Progenitor cell of endocrine pancreas (in vitro differentiated cells): ENCODE results near the gene FAM114A1. TPM values are rescaled to one million over a fixed set of nuclear protein-coding genes. Genes with fewer than 3 reads are reported as not detected.

Source experiments
- DNase-seq: peaks from one replicate; pipeline ENCODE4 v3.0.0; 2021; ENCODE audit warnings: low spot score; ENCODE audit not compliant: unreplicated experiment
- H3K27ac Mint-ChIP-seq: 2 replicates; pipeline ENCODE4 v1.8.0; 2021; ENCODE audit warnings: mild to moderate bottlenecking, moderate library complexity, mixed read lengths
- H3K27me3 Mint-ChIP-seq: 2 replicates; pipeline ENCODE4 v1.8.0; 2021; ENCODE audit warnings: mixed read lengths
- H3K36me3 Mint-ChIP-seq: 2 replicates; pipeline ENCODE4 v1.8.0; 2022; ENCODE audit warnings: mixed read lengths; ENCODE audit not compliant: insufficient read depth
- H3K4me1 Mint-ChIP-seq: 2 replicates; pipeline ENCODE4 v1.8.0; 2021; ENCODE audit warnings: low read depth, mixed read lengths
- H3K4me3 Mint-ChIP-seq: 2 replicates; pipeline ENCODE4 v1.8.0; 2021; ENCODE audit warnings: low read depth, mild to moderate bottlenecking, moderate library complexity, mixed read lengths
- H3K9me3 Mint-ChIP-seq: 2 replicates; pipeline ENCODE4 v1.8.0; 2021; ENCODE audit warnings: low read depth, mixed read lengths
- total RNA-seq: library from RNA; stranded (reverse); gene quantifications from 2 replicates; pipeline ENCODE4 v1.2.1, GENCODE V29; 2021
- TF ChIP-seq, protein P1 (sequence below): fragments of 200-600 bp; sonication (generic); IDR thresholded peaks from one replicate; pipeline ENCODE4 v1.5.0; 2021; ENCODE audit warnings: antibody characterized with exemption, mild to moderate bottlenecking; ENCODE audit not compliant: unreplicated experiment

The FAM114A1 gene
- total RNA-seq, 1 donor from 2014 or later = 32.6 TPM

DNA sequence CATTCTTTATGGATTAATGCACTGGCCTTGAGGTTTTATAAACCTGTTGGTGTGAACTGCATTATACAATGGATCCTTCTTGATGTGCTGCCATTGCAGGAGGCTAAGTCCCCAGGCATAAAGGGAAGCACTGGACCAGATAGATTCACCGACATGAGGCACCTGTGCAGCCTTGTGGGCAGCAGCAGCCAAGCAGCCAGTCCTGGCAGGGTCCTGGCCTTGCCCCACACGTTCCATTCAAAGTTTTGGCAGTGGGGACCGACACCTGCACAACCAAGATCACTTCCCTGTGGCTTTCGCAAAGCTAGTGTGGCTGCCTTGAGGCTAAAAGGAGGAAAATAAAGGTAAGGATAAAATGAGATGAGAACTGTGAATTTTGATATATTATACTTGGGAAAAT lies 111.5 kb downstream of the FAM114A1 start:
- no peaks in the 10 kb centered on the region for H3K36me3 Mint-ChIP-seq
- no peaks in the 10 kb centered on the region for H3K9me3 Mint-ChIP-seq
- TF ChIP-seq, protein P1, sequence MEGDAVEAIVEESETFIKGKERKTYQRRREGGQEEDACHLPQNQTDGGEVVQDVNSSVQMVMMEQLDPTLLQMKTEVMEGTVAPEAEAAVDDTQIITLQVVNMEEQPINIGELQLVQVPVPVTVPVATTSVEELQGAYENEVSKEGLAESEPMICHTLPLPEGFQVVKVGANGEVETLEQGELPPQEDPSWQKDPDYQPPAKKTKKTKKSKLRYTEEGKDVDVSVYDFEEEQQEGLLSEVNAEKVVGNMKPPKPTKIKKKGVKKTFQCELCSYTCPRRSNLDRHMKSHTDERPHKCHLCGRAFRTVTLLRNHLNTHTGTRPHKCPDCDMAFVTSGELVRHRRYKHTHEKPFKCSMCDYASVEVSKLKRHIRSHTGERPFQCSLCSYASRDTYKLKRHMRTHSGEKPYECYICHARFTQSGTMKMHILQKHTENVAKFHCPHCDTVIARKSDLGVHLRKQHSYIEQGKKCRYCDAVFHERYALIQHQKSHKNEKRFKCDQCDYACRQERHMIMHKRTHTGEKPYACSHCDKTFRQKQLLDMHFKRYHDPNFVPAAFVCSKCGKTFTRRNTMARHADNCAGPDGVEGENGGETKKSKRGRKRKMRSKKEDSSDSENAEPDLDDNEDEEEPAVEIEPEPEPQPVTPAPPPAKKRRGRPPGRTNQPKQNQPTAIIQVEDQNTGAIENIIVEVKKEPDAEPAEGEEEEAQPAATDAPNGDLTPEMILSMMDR = no peak
- H3K27me3 Mint-ChIP-seq = no peaks in the 10 kb centered on the region
- no peaks in the 10 kb centered on the region for H3K4me1 Mint-ChIP-seq
- no peak for DNase-seq
- H3K27ac Mint-ChIP-seq = no peak overlapping the region
- H3K4me3 Mint-ChIP-seq = no peak overlapping the region

DNA sequence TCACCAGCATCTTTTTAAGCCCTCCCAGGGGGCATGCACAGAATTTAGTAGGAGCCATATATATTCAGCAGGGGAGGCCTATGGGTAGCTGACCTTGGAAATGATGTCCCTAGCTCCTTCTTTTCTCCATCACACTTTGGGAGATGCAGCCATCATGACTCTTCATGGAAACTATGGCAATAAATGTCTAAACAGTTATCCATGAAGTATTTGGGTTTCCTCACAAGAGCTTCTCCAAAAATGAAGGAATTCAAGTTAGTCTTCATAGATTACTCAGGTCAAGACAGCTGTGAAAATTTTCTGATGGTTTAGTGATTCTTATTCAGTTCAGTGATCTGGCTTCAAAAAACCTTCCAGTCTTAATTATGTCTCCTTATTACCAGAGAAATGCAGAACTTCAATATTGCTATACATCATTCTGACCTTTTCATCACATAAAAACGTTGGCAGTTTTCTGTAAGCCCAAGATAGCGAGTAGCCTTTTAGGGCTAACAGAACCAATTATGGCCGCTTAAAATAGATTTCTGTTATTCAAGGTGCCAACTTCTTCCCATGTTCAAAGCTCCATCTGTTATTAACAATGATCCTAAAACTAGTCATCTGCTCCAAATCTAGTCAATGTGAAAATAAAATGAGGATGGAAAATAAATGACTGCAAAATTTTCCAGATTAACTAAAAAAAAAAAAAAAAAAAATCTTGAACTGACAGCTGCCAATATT lies 112.1 kb downstream of the FAM114A1 start:
- no peaks in the 10 kb centered on the region for H3K9me3 Mint-ChIP-seq
- no peaks in the 10 kb centered on the region for H3K4me1 Mint-ChIP-seq
- H3K27ac Mint-ChIP-seq = no peak overlapping the region
- H3K27me3 Mint-ChIP-seq = no peaks in the 10 kb centered on the region
- H3K36me3 Mint-ChIP-seq = no peaks in the 10 kb centered on the region
- no peak overlapping the region for H3K4me3 Mint-ChIP-seq
- TF ChIP-seq, protein P1 = no peak
- DNase-seq = no peak

DNA sequence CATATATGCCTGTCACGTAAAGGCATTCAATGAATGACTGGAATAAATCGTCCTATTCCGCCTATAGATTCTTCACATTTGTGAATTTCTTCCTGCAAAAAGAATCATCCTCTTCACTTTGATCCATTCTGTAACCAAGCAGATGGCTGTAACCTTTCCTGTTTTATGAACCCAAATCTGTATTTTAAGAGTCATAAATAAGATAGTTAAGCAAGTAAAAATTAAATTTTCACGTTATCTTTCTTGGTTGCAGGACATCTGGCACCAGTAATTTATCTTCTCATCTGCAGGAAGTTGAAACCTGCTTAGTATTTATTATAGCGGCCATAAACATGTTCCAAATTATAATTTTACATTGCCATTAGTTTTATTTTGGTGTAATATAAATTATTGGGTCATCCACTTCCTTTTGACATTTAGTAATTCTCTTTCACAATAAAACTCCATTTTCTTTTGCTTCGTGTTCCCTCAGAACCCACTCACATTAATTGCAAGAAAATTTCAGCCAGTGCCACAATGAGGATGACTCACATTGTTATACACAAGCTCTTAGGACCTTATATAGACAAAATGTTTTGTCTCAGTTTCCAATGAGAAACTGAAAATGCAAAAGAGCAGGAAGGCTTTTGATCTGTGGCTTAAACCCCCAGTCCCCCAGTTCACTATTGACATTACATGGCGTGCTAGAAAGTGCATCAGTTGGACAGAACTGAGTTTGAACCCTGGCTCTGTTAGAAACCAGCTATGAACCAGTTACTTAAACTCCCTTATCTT lies 113.5 kb downstream of the FAM114A1 start:
- H3K4me1 Mint-ChIP-seq = peaks cover 2% of the 10 kb centered on the region
- TF ChIP-seq, protein P1 = no peak

DNA sequence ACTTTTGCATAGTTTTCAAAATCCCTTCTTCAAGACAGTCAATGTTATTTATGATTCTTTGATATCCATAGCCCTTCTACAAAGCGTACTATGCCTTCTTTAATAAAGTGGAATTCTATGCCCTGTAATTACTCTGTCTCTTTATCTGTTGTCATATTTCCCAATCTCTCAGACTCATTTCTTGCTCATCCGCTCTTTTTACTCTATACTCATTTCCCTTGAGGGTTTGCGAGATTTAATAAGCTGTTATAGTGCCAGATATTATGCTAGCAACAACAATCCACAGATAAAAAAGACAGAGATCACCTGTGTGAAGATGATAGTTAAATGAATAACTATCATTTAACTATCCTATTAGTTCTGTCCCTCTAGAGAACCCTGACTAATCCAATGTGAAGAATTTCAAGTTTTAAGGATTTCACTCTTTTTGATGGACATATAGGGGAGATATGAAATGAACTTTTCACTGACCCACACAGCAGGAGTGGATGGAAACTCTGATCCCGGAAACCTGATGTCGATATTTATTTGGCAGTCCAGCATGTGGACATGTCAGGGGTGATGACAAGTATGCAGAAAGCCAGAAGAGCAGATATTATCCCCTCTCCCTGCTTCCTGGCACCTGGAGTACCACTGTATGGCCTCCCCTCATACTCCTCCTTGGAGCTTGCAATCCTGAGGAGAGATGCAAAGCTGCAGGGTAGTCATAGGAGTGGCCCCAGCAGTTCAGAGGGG lies 114.9 kb downstream of the FAM114A1 start:
- Mint-ChIP-seq H3K27me3 (no peaks in the 10 kb centered on the region), H3K36me3 (no peaks in the 10 kb centered on the region), H3K27ac (no peak overlapping the region), H3K4me1 (peaks cover 6% of the 10 kb centered on the region), H3K4me3 (no peak overlapping the region), H3K9me3 (no peaks in the 10 kb centered on the region)
- DNase-seq = no peak
- TF ChIP-seq, protein P1 = no peak

More for the DNA sequence above, 113.5 kb downstream of the FAM114A1 start:
- H3K9me3 Mint-ChIP-seq = no peaks in the 10 kb centered on the region
- no peak overlapping the region for H3K4me3 Mint-ChIP-seq
- no peak for DNase-seq
- no peaks in the 10 kb centered on the region for H3K36me3 Mint-ChIP-seq
- no peak overlapping the region for H3K27ac Mint-ChIP-seq
- H3K27me3 Mint-ChIP-seq = no peaks in the 10 kb centered on the region

DNA sequence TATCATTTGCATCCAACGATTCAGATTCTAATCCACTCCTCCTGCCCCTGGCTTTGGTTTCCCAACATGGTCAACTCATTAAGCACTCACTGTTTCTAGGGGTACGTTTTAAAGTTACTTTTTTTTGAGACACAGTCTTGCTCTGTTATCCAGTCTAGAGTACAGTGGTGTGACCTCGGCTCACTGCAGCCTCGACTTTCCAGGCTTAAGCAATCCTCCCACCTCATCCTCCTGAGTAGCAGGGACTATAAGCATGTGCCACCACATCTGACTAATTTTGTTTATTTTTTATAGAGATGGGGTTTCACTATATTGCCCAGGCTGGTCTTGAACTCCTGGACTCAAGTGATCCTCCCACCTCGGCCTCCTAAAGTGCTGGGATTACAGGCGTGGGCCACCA lies 115.7 kb downstream of the FAM114A1 start:
- Mint-ChIP-seq H3K4me3 (no peak overlapping the region), H3K4me1 (peaks cover 6% of the 10 kb centered on the region), H3K27ac (no peak overlapping the region), H3K9me3 (no peaks in the 10 kb centered on the region), H3K27me3 (no peaks in the 10 kb centered on the region), H3K36me3 (no peaks in the 10 kb centered on the region)
- TF ChIP-seq, protein P1 = no peak
- DNase-seq = no peak
